ENCODE results near the gene PCNX1.

- TF ChIP-seq CTCF (IDR thresholded peaks at IDR 0.05; ENCODE audit: low read depth, low read length, poor library complexity, severe bottlenecking) (no peak), EZH2phosphoT487 (IDR thresholded peaks at IDR 0.05; ENCODE audit: borderline replicate concordance, low read length) (no peak)
Measured at GRCh38 chr14:70886421-70887206, 20.6 kb upstream of the PCNX1 start.

All from DOHH2 (cell line).